Mesenchymal stem cell (in vitro differentiated cells and primary cell): ENCODE results near the gene PGM3.

Source experiments
- DNase-seq: peaks from one replicate; pipeline ENCODE4 v3.0.0-alpha.2; 2013
- H2AFZ ChIP-seq: one replicate; pipeline ENCODE4 v1.6.1; 2013; ENCODE audit warnings: low read depth, mild to moderate bottlenecking, control low read depth, inconsistent platforms, low read length, moderate library complexity
- H2AK5ac ChIP-seq: 2 replicates; pipeline ENCODE4 v1.6.1; 2013; ENCODE audit warnings: low read length, moderate library complexity, mild to moderate bottlenecking, inconsistent platforms; ENCODE audit not compliant: severe bottlenecking
- H2BK120ac ChIP-seq: one replicate; pipeline ENCODE4 v1.6.1; 2013; ENCODE audit warnings: low read depth, mild to moderate bottlenecking, inconsistent platforms, low read length, moderate library complexity
- H2BK12ac ChIP-seq, 2 experiments: one replicate each; pipeline ENCODE4 v1.6.1; 2013; ENCODE audit warnings: inconsistent platforms in 2 of 2, low read length in 2 of 2, mild to moderate bottlenecking in 2 of 2, moderate library complexity in 2 of 2, control low read depth in 1 of 2
- H2BK15ac ChIP-seq: one replicate; pipeline ENCODE4 v1.6.1; 2013; ENCODE audit warnings: mild to moderate bottlenecking, low read depth, inconsistent platforms; ENCODE audit not compliant: poor library complexity, severe bottlenecking
- H2BK5ac ChIP-seq: 2 replicates; pipeline ENCODE4 v1.6.1; 2013; ENCODE audit warnings: low read depth, mild to moderate bottlenecking, low read length, control low read depth, inconsistent platforms; ENCODE audit not compliant: poor library complexity, severe bottlenecking
- H3K14ac ChIP-seq, 2 experiments: one replicate each; pipeline ENCODE4 v1.6.1; 2013; ENCODE audit warnings: inconsistent platforms in 2 of 2, low read length in 2 of 2, control low read depth in 1 of 2, mild to moderate bottlenecking in 1 of 2, moderate library complexity in 1 of 2
- H3K18ac ChIP-seq, 2 experiments: one replicate each; pipeline ENCODE4 v1.6.1; 2013; ENCODE audit warnings: inconsistent platforms in 2 of 2, low read length in 2 of 2, control low read depth in 1 of 2, low read depth in 1 of 2, mild to moderate bottlenecking in 1 of 2
- H3K23ac ChIP-seq, 2 experiments: one replicate each; pipeline ENCODE4 v1.6.1; 2013; ENCODE audit warnings: inconsistent platforms in 2 of 2, low read length in 2 of 2, mild to moderate bottlenecking in 2 of 2, moderate library complexity in 2 of 2, control low read depth in 1 of 2
- H3K27ac ChIP-seq: 2 replicates; pipeline ENCODE4 v1.5.1; 2013; ENCODE audit warnings: mild to moderate bottlenecking, moderate library complexity, low read length, control low read depth, inconsistent platforms; ENCODE audit not compliant: poor library complexity, severe bottlenecking
- H3K27me3 ChIP-seq, 2 experiments: 2 replicates each; pipeline versions ENCODE4 v1.6.1 to v1.7.0; 2013; ENCODE audit warnings: low read length in 2 of 2, mild to moderate bottlenecking in 2 of 2, moderate library complexity in 2 of 2, control low read depth in 1 of 2, inconsistent platforms in 1 of 2; ENCODE audit not compliant: control insufficient read depth in 1 of 2, insufficient read depth in 1 of 2
- H3K36me3 ChIP-seq, 2 experiments: 2 replicates each; pipeline versions ENCODE4 v1.6.1 to v1.7.0; 2013; ENCODE audit warnings: low read length in 2 of 2, control low read depth in 1 of 2, inconsistent platforms in 1 of 2, low read depth in 1 of 2, mild to moderate bottlenecking in 1 of 2; ENCODE audit not compliant: insufficient read depth in 2 of 2, control insufficient read depth in 1 of 2
- H3K4ac ChIP-seq, 2 experiments: one replicate each; pipeline ENCODE4 v1.6.1; 2013; ENCODE audit warnings: inconsistent platforms in 2 of 2, low read length in 2 of 2, mild to moderate bottlenecking in 2 of 2, moderate library complexity in 2 of 2, control low read depth in 1 of 2, low read depth in 1 of 2
- H3K4me1 ChIP-seq: 2 replicates; pipeline ENCODE4 v1.6.1; 2013; ENCODE audit warnings: low read depth, low read length, control low read depth; ENCODE audit not compliant: control insufficient read depth, insufficient read depth
- H3K4me2 ChIP-seq: 2 replicates; pipeline ENCODE4 v1.6.1; 2013; ENCODE audit warnings: low read length, mild to moderate bottlenecking, inconsistent platforms; ENCODE audit not compliant: poor library complexity, severe bottlenecking
- H3K4me3 ChIP-seq, 2 experiments: 2 replicates each; pipeline versions ENCODE4 v1.5.1 to v1.7.0; 2013; ENCODE audit warnings: low read length in 2 of 2, mild to moderate bottlenecking in 2 of 2, control low read depth in 1 of 2, low read depth in 1 of 2; ENCODE audit not compliant: insufficient read depth in 1 of 2
- H3K79me1 ChIP-seq: replicated peaks from 2 replicates; pipeline ENCODE4 v1.6.1; 2013; ENCODE audit warnings: mild to moderate bottlenecking, control low read depth, low read length, inconsistent platforms; ENCODE audit not compliant: poor library complexity, severe bottlenecking
- H3K9ac ChIP-seq: 2 replicates; pipeline ENCODE4 v1.7.0; 2013; ENCODE audit warnings: mild to moderate bottlenecking, low read length, moderate library complexity
- H3K9me3 ChIP-seq: 2 replicates; pipeline ENCODE4 v1.7.0; 2013; ENCODE audit warnings: mild to moderate bottlenecking, low read length; ENCODE audit not compliant: control insufficient read depth
- H4K8ac ChIP-seq: one replicate; pipeline ENCODE4 v1.6.1; 2013; ENCODE audit warnings: inconsistent platforms, mild to moderate bottlenecking, low read length, moderate library complexity
- H4K91ac ChIP-seq: one replicate; pipeline ENCODE4 v1.6.1; 2013; ENCODE audit warnings: mild to moderate bottlenecking, low read length, inconsistent platforms
- WGBS: methylation state at CpG from one replicate; pipeline ENCODE4 v1.1.7; 2013; ENCODE audit warnings: mixed read lengths; 5-methylcytosine and 5-hydroxymethylcytosine counted together

PGM3 gene

DNA sequence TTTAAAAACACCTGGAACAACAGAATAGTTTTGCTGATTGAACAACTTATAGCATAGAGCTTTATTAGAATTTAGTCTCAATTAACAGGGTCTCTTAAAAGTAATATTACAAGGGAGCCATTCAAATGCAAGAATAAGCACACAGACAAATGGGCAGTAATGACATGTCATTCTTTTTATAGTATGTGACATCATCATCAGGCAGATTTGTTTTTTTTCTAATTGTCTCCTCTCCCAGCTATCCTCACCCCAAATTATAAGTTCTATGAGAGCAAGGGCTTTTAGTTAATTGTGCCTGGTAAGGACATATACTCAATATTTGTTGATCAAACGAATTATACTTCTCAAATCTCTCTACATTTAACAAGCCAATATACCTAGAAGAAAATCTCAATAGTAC is 11.0 kb downstream of the PGM3 start:
- Histone ChIP-seq H3K4me2 (no peak overlapping the region), H3K18ac (no peak overlapping the region), H2AK5ac (no peak overlapping the region), H3K9me3 (no peaks in the 10 kb centered on the region), H2BK15ac (no peak overlapping the region), H3K36me3 (peaks cover 11 to 83% of the 10 kb centered on the region in 2 experiments), H4K91ac (no peak overlapping the region), H2AFZ (no peak overlapping the region), H3K23ac (no peak overlapping the region), H3K27ac (no peak overlapping the region), H2BK5ac (no peak overlapping the region), H3K9ac (peak overlapping the region; percentile 63), H3K4me3 (no peak overlapping the region), H2BK120ac (no peak overlapping the region), H3K27me3 (no peaks in the 10 kb centered on the region), H4K8ac (no peak overlapping the region), H3K14ac (no peak overlapping the region), H3K4me1 (no peaks in the 10 kb centered on the region), H2BK12ac (no peak overlapping the region), H3K79me1 (peaks cover 22% of the 10 kb centered on the region), H3K4ac (no peak overlapping the region)
- WGBS, result 88% methylated on average over 1 of the region's 1 CpG
- peak; percentile 38 for DNase-seq

DNA sequence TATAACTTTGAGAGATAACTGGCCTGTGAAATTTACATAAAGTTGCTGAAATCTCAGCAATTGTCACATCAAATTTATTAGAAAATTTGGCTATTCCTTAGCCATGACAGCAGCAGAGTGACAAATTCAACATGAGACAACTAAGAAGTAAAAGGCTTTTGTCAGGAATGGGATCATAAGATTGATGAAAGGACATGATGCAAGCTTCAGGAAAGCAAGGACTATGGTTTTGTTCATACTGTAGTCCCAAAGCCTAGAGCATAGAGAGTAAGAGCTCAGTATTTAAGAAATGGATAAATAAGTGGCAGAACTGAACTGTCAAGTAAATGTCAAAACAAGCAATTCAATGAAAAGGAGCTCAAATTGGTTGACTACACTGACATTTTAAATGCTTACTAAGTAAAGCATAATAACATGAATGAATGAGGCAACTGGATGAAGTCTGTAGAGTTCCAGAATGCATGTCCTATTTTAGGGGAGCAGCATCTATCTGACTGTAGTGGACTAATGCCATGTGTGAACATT is 12.6 kb downstream of the PGM3 start:
- Histone ChIP-seq H3K4me3 (no peak overlapping the region), H3K4ac (no peak overlapping the region), H2BK5ac (no peak overlapping the region), H3K9ac (no peak overlapping the region), H2AFZ (no peak overlapping the region), H3K14ac (no peak overlapping the region), H4K91ac (no peak overlapping the region), H2BK15ac (no peak overlapping the region), H3K27me3 (no peaks in the 10 kb centered on the region), H2AK5ac (no peak overlapping the region), H3K4me1 (no peaks in the 10 kb centered on the region), H4K8ac (no peak overlapping the region), H3K23ac (no peak overlapping the region), H3K27ac (no peak overlapping the region), H3K18ac (no peak overlapping the region), H2BK120ac (no peak overlapping the region), H3K4me2 (no peak overlapping the region), H2BK12ac (no peak overlapping the region), H3K9me3 (no peaks in the 10 kb centered on the region), H3K79me1 (peaks cover 20% of the 10 kb centered on the region), H3K36me3 (peaks cover 6 to 84% of the 10 kb centered on the region in 2 experiments)
- peak; percentile 18 for DNase-seq

DNA sequence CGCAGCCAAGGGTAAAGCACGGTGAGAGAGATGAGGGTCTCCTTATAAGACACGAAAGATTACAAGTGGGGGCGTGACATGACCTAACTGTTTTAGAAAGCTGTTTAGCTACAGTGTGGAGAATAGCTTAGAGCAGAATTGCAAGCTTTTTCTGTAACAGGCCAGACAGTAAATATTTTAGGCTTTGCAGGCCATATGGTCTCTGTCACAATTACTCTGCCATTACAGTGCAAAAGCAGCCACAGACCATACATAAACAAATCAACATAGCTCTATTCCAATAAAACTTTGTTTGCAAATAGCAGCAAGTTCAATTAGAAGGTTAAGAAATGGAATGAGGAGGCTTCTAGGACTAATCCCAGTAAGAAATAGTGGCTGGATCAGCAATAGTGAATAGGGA is 16.8 kb downstream of the PGM3 start:
- H3K14ac ChIP-seq, result no peak overlapping the region
- WGBS, result 71% methylated on average over 4 of the region's 4 CpGs
- H3K4ac ChIP-seq, result no peak overlapping the region
- no peak overlapping the region for H3K23ac ChIP-seq
- peaks cover 16% of the 10 kb centered on the region for H3K79me1 ChIP-seq
- no peak overlapping the region for H2AK5ac ChIP-seq
- H3K27me3 ChIP-seq, result no peaks in the 10 kb centered on the region
- no peak overlapping the region for H2BK12ac ChIP-seq
- H4K8ac ChIP-seq, result no peak overlapping the region
- H3K36me3 ChIP-seq, result peaks cover 14 to 97% of the 10 kb centered on the region in 2 experiments
- H3K9ac ChIP-seq, result no peak overlapping the region
- H3K4me2 ChIP-seq, result no peak overlapping the region
- no peaks in the 10 kb centered on the region for H3K4me1 ChIP-seq
- H3K27ac ChIP-seq, result no peak overlapping the region
- no peak overlapping the region for H2AFZ ChIP-seq
- peak; percentile 84 for DNase-seq
- no peaks in the 10 kb centered on the region for H3K9me3 ChIP-seq
- no peak overlapping the region for H4K91ac ChIP-seq
- no peak overlapping the region for H3K4me3 ChIP-seq
- H2BK120ac ChIP-seq, result no peak overlapping the region
- H3K18ac ChIP-seq, result no peak overlapping the region
- H2BK15ac ChIP-seq, result no peak overlapping the region
- H2BK5ac ChIP-seq, result no peak overlapping the region

DNA sequence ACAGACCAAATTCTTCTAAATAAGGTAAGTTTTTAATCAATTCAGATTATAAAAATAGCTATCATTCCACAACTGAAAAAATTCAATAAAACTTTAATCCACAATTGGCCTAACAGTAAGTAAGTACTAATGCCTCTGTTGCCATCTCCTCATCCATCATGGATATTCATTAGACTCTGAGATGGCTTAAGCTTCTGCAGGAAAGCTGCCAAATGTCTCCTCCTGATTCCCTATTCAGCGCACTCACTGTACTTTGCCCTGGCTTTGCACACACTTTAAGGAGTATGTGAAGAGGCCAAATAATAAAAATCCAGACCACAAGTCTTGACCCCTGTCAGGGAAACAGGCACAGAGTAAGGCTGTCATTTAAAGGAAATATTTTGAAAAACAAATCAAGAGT is 23.6 kb downstream of the PGM3 start:
- H4K8ac ChIP-seq, result no peak overlapping the region
- no peak overlapping the region for H3K18ac ChIP-seq
- no peaks in the 10 kb centered on the region for H3K4me1 ChIP-seq
- 100% methylated on average over 1 of the region's 1 CpG for WGBS
- H2BK12ac ChIP-seq, result no peak overlapping the region
- no peak overlapping the region for H3K4me3 ChIP-seq
- no peak overlapping the region for H2AFZ ChIP-seq
- no peaks in the 10 kb centered on the region for H3K9me3 ChIP-seq
- H4K91ac ChIP-seq, result no peak overlapping the region
- H2AK5ac ChIP-seq, result no peak overlapping the region
- DNase-seq, result no peak
- H2BK5ac ChIP-seq, result no peak overlapping the region
- no peak overlapping the region for H3K27ac ChIP-seq
- peaks cover 8% of the 10 kb centered on the region for H3K79me1 ChIP-seq
- H3K4ac ChIP-seq, result no peak overlapping the region
- no peak overlapping the region for H2BK15ac ChIP-seq
- peaks cover 26 to 100% of the 10 kb centered on the region in 2 experiments for H3K36me3 ChIP-seq
- H3K4me2 ChIP-seq, result no peak overlapping the region
- no peaks in the 10 kb centered on the region for H3K27me3 ChIP-seq
- no peak overlapping the region for H3K14ac ChIP-seq
- no peak overlapping the region for H3K23ac ChIP-seq
- no peak overlapping the region for H3K9ac ChIP-seq
- H2BK120ac ChIP-seq, result no peak overlapping the region
